ENCODE results near the gene DLX4. TPM values are rescaled to one million over a fixed set of nuclear protein-coding genes. Genes with fewer than 3 reads are reported as not detected.
A peak's percentile ranks its signal among the peaks of the same experiment; 100 is the strongest.

Gene DLX4
- total and polyA plus RNA-seq, 2 donors (not counting 3 experiments of a cell fraction or from before 2014, with no cell fraction given) = not detected

- Histone ChIP-seq H4K20me1 (replicated peaks; ENCODE audit: control insufficient read depth, extremely low read depth, insufficient read depth, low read length) (no peaks in the 10 kb centered on the region), H3K4me2 (ENCODE audit: insufficient read depth, low read length) (no peak overlapping the region), H3K9ac (replicated peaks; ENCODE audit: extremely low read depth, insufficient read depth, low read length) (no peak overlapping the region), H3K27ac (ENCODE audit: insufficient read depth, low read depth, low read length) (no peak overlapping the region), H3K27me3 (ENCODE audit: control insufficient read depth in 2 of 2, insufficient read depth in 2 of 2, low read length in 2 of 2) (peaks cover 0 to 2% of the 10 kb centered on the region in 2 experiments), H3K9me3 (replicated peaks; ENCODE audit: control insufficient read depth, insufficient read depth, low read length) (no peaks in the 10 kb centered on the region), H2AFZ (ENCODE audit: low read depth, low read length) (no peak overlapping the region), H3K9me1 (replicated peaks; ENCODE audit: control insufficient read depth, extremely low read depth, insufficient read depth, low read length) (no peaks in the 10 kb centered on the region), H3K79me2 (ENCODE audit: control insufficient read depth, insufficient read depth, low read length) (no peaks in the 10 kb centered on the region), H3K36me3 (ENCODE audit: control insufficient read depth in 2 of 2, extremely low read depth in 1 of 2, insufficient read depth in 2 of 2, low read length in 2 of 2) (no peaks in the 10 kb centered on the region), H3K4me3 (replicated peaks in 1 of 3; ENCODE audit: insufficient read depth in 1 of 3, low read depth in 1 of 3, low read length in 3 of 3) (no peak overlapping the region), H3K4me1 (ENCODE audit: control insufficient read depth, extremely low read depth, insufficient read depth, low read length) (peaks cover 19% of the 10 kb centered on the region)
- CTCF ChIA-PET = interaction anchor here (1.0 to 4.0 kb wide), 13 partner anchors 10 to 136 kb away, joined by 3 to 91 read pairs (median 6); partner anchors contain the start of gene DLX3
- intact Hi-C loops (cut with micrococcal nuclease) (loop anchor here (1.0 to 5.0 kb wide), 3 partner anchors 47 to 89 kb away; no protein-coding TSS in a partner anchor), dilution Hi-C loops (cut with MboI; ENCODE audit: extremely low pct_ligation_motif_present, low sequenced_read_pairs) (no loop called here)
- TF ChIP-seq CTCF (IDR thresholded peaks at IDR 0.05; ENCODE audit: extremely low read depth in 1 of 2, insufficient read depth in 1 of 2, low read depth in 1 of 2, low read length in 2 of 2) (no peak), FOS (IDR thresholded peaks at IDR 0.05; ENCODE audit: borderline replicate concordance, insufficient read depth, low read length) (no peak), MYC (IDR thresholded peaks at IDR 0.05; ENCODE audit: low read depth, low read length) (no peak), POLR2AphosphoS5 (IDR thresholded peaks at IDR 0.05; ENCODE audit: insufficient read depth, low read depth, low read length) (no peak), MAX (IDR thresholded peaks at IDR 0.05; ENCODE audit: insufficient read depth, insufficient read length) (no peak), JUN (IDR thresholded peaks at IDR 0.05; ENCODE audit: borderline replicate concordance, insufficient read depth, insufficient read length, low read depth) (no peak), POLR2A (IDR thresholded peaks at IDR 0.05; ENCODE audit: low read depth, low read length) (no peak), GATA2 (IDR thresholded peaks at IDR 0.05; ENCODE audit: insufficient read depth, insufficient read length, low read depth, low read length) (no peak)
- BruUV-seq (replicated peaks) = no TSS peak
- POLR2A ChIA-PET = no interaction called here
- DNase-seq (ENCODE audit: low read depth, low spot score) (peak; percentile 17), FAIRE-seq (no peak)
Observed at GRCh38 chr17:49951362-49952082, 17.5 kb upstream of the DLX4 start.

All from endothelial cell of umbilical vein (primary cell).